GM19328 (cell line): ENCODE results near the gene EIF4E1B.
"Not testable (repeated sequence)": the region's sequence is repeated elsewhere in the genome, so short reads cannot be mapped to it uniquely, and the experiment has no call there.

Experiments
- ATAC-seq: cut with Tn5 transposase; IDR thresholded peaks from one replicate; pipeline ENCODE4 v1.9.1; 2021; ENCODE audit warnings: mild to moderate bottlenecking, moderate library complexity; ENCODE audit not compliant: unreplicated experiment

The EIF4E1B gene

GRCh38 chr5:176629853-176630680, at the start of gene EIF4E1B, which contains the start of gene SNCB:
TSS of gene EIF4E1B (plus strand) at chr5:176630675. CDS start at chr5:176642788, 12,113 bp downstream.
TSS of gene SNCB (minus strand) at chr5:176630534. CDS start at chr5:176629654, 880 bp downstream.
- no peak for ATAC-seq

- no peak for ATAC-seq
Observed at GRCh38 chr5:176581361-176581760, 49.1 kb upstream of the EIF4E1B start.

- no peak for ATAC-seq
Observed at GRCh38 chr5:176583076-176583475, 47.4 kb upstream of the EIF4E1B start.

GRCh38 chr5:176587398-176587797, 43.1 kb upstream of the EIF4E1B start:
- ATAC-seq, result no peak

GRCh38 chr5:176588297-176588696, 42.2 kb upstream of the EIF4E1B start:
- no peak for ATAC-seq

GRCh38 chr5:176589039-176589769, 41.3 kb upstream of the EIF4E1B start:
- ATAC-seq, result no peak

- ATAC-seq, result no peak
Observed at GRCh38 chr5:176590035-176590717, 40.3 kb upstream of the EIF4E1B start.

- not testable (repeated sequence) for ATAC-seq
Observed at GRCh38 chr5:176591667-176592066, 38.8 kb upstream of the EIF4E1B start.

GRCh38 chr5:176592573-176592972, 37.9 kb upstream of the EIF4E1B start:
- ATAC-seq, result no peak

GRCh38 chr5:176593273-176593869, 37.1 kb upstream of the EIF4E1B start:
- ATAC-seq, result no peak

GRCh38 chr5:176594554-176594953, 35.9 kb upstream of the EIF4E1B start:
- no peak for ATAC-seq

- no peak for ATAC-seq
Observed at GRCh38 chr5:176595386-176595943, 35.0 kb upstream of the EIF4E1B start.

- no peak for ATAC-seq
Observed at GRCh38 chr5:176596069-176596644, 34.3 kb upstream of the EIF4E1B start.

GRCh38 chr5:176596689-176597416, 33.6 kb upstream of the EIF4E1B start:
- no peak for ATAC-seq

GRCh38 chr5:176597417-176598389, 32.8 kb upstream of the EIF4E1B start:
- ATAC-seq, result no peak

GRCh38 chr5:176599749-176600430, 30.6 kb upstream of the EIF4E1B start:
- ATAC-seq, result not testable (repeated sequence)

GRCh38 chr5:176601901-176602482, 28.5 kb upstream of the EIF4E1B start:
- ATAC-seq, result no peak
